Superior temporal gyrus (tissue), 1 donor: ENCODE data around the gene IGF1R.

ENCODE experiments used
- DNase-seq: peaks from one replicate; pipeline ENCODE4 v3.0.0-alpha.2; 2016; ENCODE audit errors: extremely low spot score

IGF1R gene

DNA sequence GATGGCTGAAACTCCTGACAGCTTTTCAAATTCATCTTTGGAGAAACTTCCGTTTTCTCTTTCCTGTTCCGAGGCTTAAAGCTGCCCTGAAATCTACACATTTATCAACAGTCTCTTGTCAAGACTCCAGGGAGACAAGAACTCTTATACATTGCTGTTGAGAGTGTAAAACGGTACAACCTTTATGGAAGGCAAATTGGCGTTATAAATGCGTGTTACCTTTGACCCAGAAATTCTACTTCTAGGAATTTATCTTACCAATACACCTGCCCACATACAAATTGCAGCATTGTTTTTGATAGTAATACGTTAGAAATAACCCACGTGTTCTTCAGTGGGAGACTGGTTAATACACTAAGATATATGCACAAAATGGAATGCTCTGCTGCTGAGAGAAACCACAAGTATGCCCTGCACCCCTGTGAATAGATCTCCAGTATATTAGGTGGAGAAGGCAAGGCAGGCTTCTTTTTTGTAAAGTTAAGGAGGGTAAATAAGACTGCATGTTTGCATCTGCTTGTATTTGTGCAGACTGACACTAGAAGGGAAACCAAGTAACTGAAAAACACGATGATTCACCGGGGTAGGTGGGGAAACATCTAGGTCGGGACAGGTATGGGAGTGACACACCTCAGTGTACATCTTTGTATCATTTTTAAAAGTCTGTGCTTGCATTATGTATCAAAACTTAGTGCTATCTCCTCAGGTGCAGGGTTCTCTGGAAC is 97.5 kb downstream of the IGF1R start:
- DNase-seq = no peak

DNA sequence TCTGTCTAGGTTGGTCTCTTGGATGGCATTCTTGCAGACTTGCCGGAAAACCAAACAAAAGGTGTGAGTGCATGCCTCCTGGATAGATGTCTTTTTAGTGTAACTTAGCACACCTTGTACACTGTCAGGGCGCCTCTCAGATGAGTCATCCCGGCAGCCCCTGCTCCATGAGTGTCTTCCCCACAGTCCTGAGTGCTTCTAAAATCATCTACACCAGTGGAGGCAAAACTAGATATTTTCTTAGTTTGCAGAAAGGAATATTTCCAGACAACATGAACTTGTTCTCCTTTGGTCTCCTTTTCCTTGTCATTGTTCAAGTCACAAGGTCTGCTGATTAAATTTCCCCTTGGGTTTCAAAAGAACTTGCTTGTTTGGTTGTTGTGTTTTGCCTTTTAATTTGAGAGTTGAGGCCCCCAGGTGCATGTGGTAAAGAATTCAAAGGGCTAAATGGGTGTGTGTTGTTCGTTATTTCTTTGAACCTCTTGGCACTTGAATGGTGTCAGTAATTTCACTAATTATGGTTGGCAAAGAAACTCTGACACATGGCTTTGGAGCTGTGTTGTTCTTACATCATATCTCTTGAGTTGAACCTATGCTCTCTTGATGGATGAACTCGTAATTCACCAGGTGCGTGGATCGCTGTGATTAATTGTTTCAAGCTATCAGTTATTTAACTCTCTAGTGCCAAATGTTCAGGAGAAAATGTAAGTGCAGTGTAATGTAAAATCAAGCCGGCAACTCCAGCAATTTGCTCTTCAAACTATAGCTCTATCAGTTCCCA is 98.2 kb downstream of the IGF1R start:
- DNase-seq = no peak

DNA sequence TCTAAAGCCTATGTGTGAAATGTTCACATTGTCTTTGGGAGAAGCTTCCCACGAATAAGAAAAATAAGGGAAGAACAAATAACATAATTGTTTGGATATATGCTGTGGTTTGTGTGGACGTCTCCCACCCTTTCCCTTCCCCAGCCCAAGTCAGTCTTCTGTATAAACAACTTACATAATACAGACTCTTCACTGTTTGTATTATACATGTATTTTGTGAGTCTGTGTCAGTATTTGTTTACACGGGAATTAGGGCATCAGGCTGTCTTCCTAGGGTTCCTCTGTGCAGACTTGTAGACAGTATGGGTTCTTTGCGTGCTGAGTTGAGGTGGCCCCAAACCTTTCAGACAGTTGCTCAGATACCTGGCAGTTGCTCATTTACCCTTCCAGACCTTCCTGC is 103.4 kb downstream of the IGF1R start:
- no peak for DNase-seq

DNA sequence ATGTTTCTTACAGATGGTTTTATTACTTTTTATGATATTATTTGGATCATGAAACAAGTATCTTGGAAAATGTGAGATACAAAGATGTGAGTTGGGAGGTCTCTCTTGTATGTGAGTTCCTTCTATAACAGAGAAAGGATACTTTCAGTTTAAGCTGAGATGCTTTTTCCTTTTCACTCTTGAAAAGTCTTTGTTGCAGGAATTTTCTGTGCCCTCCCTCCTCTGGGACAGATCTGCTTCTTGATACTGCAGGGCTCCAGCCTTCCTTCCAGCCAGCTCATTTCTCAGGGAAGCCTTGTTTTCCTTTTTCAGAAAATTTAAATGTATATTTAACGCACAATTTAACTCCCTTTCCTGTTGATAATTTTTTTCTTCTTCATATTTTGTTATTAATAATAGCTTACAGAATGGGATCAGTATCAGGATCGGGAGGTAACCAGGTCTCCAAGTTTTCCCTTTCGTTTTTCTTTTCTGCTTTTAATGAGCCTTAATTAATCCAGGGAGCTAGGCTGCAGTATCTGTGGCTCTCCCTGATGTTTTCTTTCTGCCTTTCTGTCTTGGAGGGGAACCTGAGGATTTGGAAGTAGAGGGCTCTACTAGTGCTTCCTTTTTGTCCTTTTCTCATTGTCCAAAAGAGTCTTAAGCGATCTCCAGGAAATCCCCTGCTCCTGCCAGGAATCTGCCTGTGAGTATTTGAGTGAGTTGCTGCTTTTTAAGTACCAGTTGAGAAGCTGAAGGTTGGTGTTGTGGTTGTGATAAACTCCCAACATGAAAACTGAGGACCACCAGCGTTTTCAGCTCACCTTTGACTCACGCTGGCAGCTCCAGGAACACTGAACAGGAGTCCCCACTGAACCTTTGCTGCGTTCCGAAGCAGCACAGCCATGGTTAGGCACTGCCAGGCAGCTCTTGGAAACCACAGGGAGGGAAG is 105.7 kb downstream of the IGF1R start:
- DNase-seq = no peak

DNA sequence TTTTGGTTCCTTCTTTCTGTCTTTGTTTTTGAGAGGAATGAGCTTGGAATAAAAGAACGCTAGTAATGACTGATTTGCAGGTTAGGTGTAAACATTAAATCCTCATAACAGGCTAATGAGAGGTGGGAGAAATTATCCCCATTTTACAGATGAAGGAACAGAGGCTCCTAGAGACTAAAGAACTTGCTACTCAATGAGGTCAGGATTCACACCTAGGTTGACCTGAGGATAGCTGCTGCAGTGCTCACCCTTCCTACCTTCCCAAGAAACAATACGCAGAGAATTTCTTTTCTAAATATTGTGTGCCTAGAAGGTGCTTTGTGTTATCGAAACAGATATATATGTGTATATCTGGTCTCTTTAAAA is 106.3 kb downstream of the IGF1R start:
- no peak for DNase-seq

DNA sequence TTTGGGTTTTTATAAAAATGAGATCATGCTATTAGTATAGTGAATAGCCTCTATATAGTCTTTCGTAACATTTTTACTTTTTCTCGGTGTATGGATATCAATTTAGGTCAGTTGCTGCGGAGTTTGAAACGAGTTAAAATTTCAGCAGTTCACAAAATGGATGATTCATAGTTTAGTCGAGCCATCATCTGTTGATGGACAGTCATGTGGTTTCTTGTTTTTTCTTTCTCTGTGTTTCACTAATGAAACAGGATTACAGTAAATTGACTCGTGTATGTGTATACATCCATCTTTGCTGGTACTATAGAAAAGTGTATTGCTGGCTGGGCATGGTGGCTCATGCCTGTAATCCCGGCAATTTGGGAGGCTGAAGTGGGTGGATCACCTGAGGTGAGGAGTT is 106.8 kb downstream of the IGF1R start:
- no peak for DNase-seq

DNA sequence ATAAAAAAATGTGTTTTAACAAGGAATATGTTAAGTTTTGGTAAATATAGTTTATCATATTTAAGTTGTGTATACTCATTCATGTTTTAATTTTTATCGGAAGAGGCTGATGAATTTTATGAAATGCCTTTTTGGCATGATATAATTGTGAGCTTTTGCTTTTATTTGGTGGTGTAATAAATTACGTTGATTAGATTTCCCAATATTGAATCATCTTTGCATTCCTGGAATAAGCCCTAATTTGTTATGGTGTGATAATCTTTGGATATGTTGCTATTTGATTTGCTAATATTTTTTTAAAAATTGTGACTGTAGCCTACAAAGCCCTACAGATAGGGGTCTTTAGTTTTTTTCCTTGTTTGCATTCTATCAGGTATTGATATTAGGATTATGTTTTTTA is 107.4 kb downstream of the IGF1R start:
- no peak for DNase-seq

DNA sequence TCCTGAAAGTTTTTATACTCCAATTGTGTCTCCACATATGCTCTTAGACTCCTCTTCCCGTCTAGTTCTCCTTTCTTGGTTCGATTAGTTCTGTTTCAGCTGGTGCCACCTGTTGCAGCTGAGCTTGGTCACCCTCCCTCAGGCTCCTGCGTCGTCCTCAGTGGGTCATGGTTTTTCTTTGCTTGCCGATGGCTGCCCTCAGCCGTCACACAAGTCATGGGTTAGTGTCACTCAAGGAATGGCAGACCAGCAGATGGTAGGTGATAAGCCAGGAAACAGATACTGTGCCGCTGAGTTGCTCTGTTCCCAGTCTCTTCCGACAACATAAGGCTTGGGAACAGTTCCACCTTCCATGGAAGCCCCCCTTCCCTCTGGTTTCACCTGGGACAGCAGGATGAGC is 109.9 kb downstream of the IGF1R start:
- DNase-seq = no peak

DNA sequence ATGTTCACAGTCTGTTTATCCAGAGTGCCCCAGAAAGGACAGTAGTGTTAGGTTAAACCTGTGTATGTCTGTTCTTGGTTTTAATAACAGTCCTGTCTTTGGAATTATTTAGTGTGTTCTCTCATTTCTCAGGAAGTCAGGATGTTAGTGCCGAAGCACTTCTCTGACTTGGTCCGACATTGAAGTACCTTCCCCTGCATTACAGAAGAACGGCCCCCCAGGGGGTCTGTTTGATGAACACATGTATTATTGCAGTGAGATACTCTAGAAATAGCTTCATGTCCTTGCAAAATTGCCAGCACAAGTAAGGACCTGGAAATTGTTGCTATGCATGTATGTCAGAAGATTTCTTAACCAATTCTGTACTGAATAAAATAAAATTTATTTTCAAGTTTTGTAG is 110.9 kb downstream of the IGF1R start:
- no peak for DNase-seq

DNA sequence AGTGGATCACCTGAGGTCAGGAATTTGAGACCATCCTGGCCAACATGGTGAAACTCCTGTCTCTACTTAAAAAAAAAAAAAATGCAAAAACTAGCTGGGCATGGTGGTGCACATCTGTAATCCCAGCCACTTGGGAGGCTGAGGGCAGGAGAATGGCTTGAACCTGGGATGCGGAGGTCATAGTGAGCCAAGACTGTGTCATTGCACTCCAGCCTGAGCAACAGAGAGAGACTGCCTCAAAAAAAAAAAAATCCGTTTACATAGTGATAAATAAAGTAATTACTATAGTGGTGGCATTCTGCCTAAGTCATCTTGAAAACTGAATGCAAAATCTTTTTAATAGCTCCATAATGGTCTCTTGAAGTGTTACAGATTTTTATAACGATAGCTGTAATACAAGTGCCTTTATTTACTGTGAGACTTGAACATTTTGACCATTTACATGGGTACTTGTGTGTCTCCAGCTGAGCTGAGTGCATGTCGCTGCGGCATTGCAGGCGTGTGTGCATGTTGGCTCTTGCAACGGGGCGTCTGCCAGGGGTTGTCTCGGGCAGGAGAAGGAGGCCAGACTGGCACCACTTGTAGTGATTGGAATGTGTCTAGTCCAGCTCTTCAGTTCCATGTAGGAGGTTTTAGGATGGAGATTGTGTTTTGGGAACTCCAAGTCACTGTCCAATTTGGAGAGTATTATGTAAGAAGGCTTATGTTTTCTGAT is 111.9 kb downstream of the IGF1R start:
- DNase-seq = no peak

DNA sequence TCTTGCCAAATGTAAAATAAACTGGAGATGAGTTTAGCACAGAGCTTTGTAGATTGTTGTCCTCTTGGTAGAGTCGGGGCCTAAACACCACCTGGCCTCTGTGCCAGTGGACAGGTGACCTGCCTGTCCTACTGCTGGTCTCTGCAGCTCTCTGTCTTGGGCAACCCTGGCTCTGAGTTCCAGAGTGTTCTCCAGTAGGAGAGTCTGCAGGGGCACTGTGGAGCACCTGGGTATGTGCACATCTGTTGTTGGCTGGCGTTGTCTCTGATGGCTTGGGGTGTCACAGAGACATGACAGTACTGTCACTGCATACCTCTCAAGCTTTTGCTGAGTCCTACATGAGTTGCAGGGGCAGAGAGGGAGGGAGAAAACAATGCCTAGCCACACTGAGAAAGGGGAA is 112.6 kb downstream of the IGF1R start:
- DNase-seq = no peak

DNA sequence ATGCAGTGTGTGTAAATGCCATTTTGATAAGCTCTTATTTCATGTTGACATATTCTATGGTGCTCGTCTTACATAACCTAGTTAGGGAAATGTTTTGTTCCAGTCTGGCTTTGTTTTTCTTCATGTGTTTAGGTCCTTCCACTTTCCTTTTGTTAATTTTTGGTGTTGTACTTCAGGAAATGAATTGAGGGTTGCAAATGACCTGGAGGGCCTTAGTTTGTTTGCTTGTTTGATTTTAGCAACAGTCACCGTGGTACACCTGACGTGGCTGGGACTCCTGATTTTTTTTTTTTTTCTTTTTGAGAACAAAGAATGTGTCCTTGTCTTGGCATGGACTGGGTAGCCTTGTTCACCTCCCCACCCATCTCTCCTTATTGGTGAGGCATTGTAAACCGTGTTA is 114.8 kb downstream of the IGF1R start:
- no peak for DNase-seq

DNA sequence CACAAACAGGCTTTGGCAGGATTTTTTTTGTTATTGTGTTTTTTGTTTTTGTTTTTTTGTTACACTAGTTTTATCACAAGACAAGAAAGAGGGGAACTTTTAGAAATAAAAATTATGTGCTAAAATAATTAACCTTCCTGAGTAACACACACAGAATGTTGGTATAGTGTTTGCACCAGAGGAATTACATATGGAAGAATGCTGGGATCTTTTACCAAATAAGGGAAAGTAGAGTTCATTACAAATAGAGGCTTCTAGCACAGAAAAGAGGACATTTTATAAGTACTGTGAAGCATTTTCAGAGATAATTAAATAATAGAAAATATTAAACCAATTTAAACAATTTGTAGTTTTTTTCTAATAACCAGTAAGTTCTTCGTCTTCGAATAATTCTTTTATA is 116.0 kb downstream of the IGF1R start:
- DNase-seq = no peak

DNA sequence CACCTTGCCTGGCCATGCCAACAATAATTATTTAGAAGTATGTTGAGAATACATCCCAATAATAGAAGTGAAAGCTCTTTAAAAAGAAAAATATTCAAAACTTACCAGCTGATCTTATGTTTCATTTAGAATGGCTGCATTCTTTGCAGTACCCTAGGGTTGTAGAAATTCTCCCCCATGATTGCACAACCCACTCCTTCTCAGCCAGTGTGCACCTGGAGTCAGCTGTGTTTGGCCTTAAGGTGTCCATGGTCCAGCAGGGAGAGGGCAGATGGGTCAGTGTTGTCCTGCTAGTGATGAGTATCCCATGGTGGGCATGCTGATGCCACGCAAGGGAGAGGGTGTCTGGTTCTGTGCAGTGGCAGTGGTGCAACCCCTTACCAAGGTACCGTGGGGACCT is 117.3 kb downstream of the IGF1R start:
- no peak for DNase-seq

DNA sequence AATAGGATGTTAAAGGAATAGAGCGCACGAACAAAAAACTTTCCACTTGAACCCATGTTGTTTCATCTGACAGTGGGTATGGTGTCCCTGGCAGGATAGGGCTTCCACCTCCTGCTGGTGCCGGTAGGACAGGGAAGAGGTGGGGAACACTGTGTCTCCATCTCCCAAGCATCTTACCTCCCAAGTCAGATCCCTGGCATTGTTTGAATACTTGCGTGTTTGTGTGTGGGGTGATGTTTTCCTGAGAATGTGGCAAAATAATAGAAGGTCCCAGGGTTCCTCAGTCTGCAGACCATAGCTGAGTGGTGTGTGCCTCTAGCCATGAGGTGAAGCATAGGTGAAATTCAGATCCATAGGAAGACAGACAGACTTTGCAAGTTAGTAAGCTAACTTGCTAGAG is 119.4 kb downstream of the IGF1R start:
- no peak for DNase-seq

DNA sequence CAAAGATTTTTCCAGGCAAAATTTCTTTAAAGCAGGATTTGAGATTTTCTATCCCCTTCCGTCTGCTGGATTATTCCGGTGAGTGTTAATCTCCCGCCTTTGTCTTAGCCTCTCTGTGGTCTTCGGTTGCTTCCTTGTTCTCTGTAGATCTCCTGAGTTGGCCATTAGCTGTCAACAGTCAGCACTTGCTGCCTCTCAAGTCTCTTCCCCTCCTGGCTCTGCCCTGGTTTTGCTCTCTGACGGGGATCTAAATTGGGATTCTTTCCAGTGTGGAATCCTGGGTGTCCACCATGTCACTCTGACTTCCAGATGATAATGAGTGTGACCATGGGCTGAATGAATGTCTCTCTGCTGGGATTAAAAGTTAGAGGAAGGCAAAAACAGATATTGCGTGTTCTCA is 121.5 kb downstream of the IGF1R start:
- no peak for DNase-seq

DNA sequence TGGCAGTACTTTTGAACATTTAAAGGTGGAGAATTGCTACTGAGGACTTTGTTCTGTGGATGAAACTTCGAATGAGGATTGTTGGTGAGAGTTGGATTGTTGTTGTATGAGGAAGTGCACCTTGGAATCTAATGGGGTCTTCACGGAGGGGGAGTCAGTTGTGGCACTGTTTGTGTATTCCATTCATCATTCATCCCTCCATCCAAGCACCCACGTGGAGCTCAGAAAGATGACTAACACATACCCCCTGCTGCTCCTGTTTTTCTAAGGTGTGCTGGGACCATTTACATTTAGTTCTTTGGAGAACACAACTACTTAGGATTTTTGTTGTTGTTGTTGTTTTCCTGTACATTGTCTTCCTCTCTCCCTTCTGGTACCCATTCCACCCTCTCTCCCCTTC is 122.6 kb downstream of the IGF1R start:
- DNase-seq = no peak

DNA sequence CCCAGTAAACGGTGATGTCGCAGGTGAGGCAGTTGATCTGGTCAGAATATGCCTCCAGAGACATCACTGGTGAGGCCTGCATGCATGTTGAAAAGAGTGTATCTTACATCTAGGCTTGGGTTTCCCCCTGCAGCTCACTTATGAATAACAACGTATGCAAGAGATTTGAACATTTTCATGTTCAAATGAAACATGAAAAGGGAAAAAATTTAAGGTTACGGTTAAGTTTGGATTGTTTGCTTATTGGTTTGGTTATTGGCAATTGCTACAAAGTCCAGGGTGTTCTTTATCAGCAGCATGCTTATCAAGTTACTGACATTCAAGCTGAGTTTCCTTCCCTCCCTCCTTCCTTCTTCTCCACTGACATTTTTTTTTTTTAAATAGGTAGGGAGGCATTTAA is 123.2 kb downstream of the IGF1R start:
- no peak for DNase-seq

DNA sequence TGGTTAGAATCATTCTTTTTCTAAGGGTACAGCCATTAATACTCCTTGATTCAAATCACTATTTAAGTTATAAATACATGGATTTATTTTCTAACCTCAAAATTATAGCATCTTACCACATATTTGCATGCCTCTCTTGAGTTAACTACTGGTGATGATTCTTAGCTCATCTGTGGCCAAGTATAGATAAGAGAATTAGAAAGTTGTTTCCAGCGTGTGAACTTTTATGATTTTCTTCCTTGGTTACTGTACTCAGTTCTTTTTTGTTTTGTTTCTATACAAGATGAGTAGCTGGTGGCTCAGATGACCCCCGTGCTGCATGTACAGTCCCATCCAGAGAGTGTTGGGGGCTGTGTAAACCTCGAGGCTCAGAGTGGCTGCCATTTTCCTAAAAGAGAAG is 124.6 kb downstream of the IGF1R start:
- DNase-seq = no peak

DNA sequence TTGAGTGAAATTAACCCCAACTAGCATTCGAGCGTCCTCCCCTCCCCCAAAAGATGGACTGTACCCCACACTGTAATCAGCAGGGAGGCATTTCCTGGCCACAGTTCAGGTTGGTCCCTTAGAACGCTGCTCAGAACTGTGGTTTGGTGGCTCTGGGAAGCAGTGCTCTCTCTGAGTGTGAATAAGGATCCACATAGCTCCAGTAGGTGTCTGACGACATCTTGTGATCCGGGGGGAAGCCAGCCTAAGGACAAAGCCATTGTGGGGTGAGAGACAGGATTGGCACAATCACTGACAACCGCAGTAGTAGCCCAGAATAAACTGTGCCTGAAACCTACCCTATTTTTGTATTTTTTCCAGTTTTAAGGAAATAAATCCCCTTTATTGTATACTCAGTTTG is 125.3 kb downstream of the IGF1R start:
- DNase-seq = no peak

DNA sequence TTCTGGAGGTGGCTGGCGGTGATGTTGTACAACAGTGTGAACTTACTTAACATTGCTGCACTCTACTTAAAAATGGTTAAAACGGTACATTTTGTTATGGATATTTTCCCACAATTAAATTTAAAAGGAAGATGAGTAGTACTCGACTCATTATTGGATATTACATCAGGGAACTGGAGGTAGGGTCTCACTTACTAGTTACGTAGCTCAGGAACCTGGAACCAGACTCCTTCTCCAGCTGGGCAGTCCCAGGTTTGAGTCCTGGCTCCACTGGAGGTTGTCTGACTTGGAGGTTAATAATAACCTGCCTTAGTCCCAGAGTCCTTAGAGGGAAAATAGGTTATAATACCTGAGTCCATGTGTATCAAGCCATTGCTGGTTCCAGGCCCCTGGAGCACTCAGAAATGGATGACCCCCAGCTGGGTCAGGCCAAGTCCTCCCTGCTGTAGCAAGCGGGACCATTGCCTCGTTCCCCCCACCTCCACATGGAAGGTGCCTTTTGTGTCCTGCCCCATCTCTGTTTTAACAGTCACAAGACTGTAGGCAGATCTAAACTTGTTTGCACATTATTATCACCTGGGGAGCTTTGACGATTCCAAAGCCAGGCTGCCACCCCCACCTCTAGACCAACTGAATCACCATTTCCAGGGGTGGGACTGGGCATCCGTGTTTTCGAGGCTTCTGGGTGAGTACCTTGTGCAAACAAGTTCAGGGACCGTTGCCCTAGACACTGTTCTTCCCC is 126.6 kb downstream of the IGF1R start:
- DNase-seq = no peak
